BLaER1 (cell line): ENCODE data around the gene UGT1A4.

Experiments
- H3K27ac ChIP-seq: shearing (Covaris generic); formaldehyde crosslinking; 2 replicates; pipeline ENCODE4 v1.8.1; 2022
- H3K27me3 ChIP-seq: shearing (Covaris generic); formaldehyde crosslinking; 2 replicates; pipeline ENCODE4 v1.8.1; 2022
- H3K36me3 ChIP-seq: shearing (Covaris generic); formaldehyde crosslinking; 2 replicates; pipeline ENCODE4 v1.8.1; 2022
- H3K4me1 ChIP-seq: shearing (Covaris generic); formaldehyde crosslinking; 2 replicates; pipeline ENCODE4 v1.8.1; 2022
- H3K4me2 ChIP-seq: shearing (Covaris generic); formaldehyde crosslinking; 2 replicates; pipeline ENCODE4 v1.8.1; 2022
- H3K4me3 ChIP-seq: shearing (Covaris generic); formaldehyde crosslinking; 2 replicates; pipeline ENCODE4 v1.8.1; 2022
- H3K9ac ChIP-seq: shearing (Covaris generic); formaldehyde crosslinking; 2 replicates; pipeline ENCODE4 v1.8.1; 2022
- H3K9me3 ChIP-seq: shearing (Covaris generic); formaldehyde crosslinking; 2 replicates; pipeline ENCODE4 v1.8.1; 2022
- H4K20me1 ChIP-seq: shearing (Covaris generic); formaldehyde crosslinking; 2 replicates; pipeline ENCODE4 v1.8.1; 2022
- Cebpa-rat ChIP-seq: shearing (Covaris generic); IDR thresholded peaks from 2 replicates; pipeline ENCODE4 v1.8.1; 2022

UGT1A4 gene

DNA sequence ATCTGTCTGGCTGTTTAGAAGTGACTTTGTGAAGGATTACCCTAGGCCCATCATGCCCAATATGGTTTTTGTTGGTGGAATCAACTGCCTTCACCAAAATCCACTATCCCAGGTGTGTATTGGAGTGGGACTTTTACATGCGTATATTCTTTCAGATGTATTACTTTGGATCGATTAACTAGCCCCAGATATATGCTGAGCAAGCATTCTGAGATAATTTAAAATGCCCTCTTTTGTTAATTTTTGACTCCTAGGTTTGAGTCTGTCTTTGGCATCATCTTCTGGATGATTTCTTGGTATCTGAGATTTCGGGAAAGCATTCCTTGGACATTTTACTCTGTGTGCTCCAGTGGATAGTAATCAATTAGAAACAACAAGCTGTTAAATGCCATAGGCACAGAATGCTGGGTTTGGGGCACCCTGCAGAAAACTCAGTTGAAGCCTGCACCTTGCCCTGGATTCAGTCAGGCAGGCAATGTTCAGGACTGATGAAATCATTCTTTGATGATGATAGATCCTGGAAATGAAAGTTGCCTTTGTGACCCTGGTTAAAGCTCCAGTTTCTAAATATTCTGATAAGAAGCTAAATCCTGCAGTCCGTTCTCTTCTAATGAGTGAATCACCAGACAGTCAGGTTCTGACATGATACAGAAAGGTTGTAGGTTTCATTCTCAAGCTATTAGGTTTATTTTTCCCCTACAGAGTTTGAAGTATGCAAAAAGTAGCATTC lies 42.7 kb downstream of the UGT1A4 start:
- TF ChIP-seq Cebpa-rat, result no peak
- Histone ChIP-seq H3K9ac (no peak overlapping the region), H3K4me2 (no peak overlapping the region), H4K20me1 (no peaks in the 10 kb centered on the region), H3K36me3 (no peaks in the 10 kb centered on the region), H3K9me3 (no peaks in the 10 kb centered on the region), H3K27me3 (no peaks in the 10 kb centered on the region), H3K4me3 (no peak overlapping the region), H3K4me1 (no peaks in the 10 kb centered on the region), H3K27ac (no peak overlapping the region)

DNA sequence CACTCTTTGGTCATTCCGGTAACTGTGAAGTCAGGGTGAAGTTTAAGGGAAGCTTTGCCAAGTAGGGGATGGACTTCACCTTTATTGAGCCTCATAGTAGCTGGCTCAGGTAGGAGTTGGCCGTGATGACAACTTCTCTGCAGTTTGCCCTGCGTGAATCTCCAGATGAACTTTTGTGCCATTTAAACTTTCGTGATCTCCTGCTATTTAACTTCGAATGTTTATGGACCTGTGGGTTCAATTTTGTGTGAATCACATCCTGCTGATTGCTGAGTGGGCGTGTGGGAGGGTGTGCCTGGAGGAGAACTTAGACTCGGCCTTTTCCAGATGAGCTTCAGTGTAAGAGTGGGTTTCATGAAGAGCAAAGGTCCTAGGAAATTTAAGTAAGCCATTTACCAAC lies 45.7 kb downstream of the UGT1A4 start:
- no peak overlapping the region for H3K4me3 ChIP-seq
- H3K9ac ChIP-seq, result no peak overlapping the region
- no peak overlapping the region for H3K4me2 ChIP-seq

DNA sequence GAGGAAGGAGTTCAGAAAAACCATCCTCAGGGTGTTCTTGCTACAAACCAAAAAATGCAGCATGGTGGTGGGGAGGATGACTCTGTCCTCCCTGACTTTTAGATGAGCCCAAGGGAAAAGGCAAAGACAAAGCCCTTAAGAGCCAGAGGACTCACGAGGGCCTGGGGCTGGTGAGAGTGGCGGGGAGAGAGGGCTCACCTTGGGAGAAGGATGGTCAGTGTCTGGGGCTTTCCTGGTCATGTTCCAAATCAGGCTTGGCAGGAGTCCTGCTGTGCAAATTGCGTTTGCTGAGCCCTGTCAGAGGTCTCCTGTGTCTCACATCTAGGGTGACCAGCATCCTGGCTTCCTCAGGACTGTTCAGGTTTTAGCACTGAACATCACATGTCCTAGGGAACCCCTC lies 46.2 kb downstream of the UGT1A4 start:
- Histone ChIP-seq H3K9ac (no peak overlapping the region), H3K27me3 (no peaks in the 10 kb centered on the region), H3K4me1 (no peaks in the 10 kb centered on the region), H3K9me3 (no peaks in the 10 kb centered on the region), H4K20me1 (no peaks in the 10 kb centered on the region), H3K4me2 (no peak overlapping the region), H3K36me3 (no peaks in the 10 kb centered on the region), H3K27ac (no peak overlapping the region), H3K4me3 (no peak overlapping the region)
- no peak for TF ChIP-seq Cebpa-rat

More for the DNA sequence above, 45.7 kb downstream of the UGT1A4 start:
- no peaks in the 10 kb centered on the region for H3K9me3 ChIP-seq
- H4K20me1 ChIP-seq, result no peaks in the 10 kb centered on the region
- no peak for TF ChIP-seq Cebpa-rat
- no peaks in the 10 kb centered on the region for H3K4me1 ChIP-seq
- H3K27me3 ChIP-seq, result no peaks in the 10 kb centered on the region
- no peaks in the 10 kb centered on the region for H3K36me3 ChIP-seq
- no peak overlapping the region for H3K27ac ChIP-seq

DNA sequence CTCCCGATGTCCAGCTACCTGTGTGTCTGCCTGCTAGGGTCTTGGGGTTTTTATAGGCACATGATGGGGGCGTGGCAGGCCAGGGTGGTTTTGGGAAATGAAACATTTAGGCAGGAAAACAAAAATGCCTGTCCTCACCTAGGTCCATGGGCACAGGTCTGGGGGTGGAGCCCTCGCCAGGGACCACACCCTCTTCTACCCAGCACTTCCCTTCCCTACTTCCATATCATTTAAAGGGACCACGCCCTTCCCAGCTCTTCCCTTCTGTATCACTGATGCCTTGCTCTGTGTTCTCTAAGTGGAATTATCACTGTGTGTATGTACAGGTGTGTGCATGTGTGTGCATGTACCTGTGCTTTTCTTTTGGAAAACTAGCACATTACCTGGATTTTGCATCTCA lies 47.9 kb downstream of the UGT1A4 start:
- no peak for TF ChIP-seq Cebpa-rat
- no peaks in the 10 kb centered on the region for H3K9me3 ChIP-seq
- no peak overlapping the region for H3K9ac ChIP-seq
- no peaks in the 10 kb centered on the region for H3K27me3 ChIP-seq
- no peak overlapping the region for H3K27ac ChIP-seq
- H3K4me2 ChIP-seq, result no peak overlapping the region
- H4K20me1 ChIP-seq, result no peaks in the 10 kb centered on the region
- H3K4me1 ChIP-seq, result no peaks in the 10 kb centered on the region
- H3K4me3 ChIP-seq, result no peak overlapping the region
- no peaks in the 10 kb centered on the region for H3K36me3 ChIP-seq

- H3K36me3 ChIP-seq, result no peaks in the 10 kb centered on the region
- no peaks in the 10 kb centered on the region for H4K20me1 ChIP-seq
- H3K27ac ChIP-seq, result no peak overlapping the region
- TF ChIP-seq Cebpa-rat, result no peak
- no peak overlapping the region for H3K4me2 ChIP-seq
- no peaks in the 10 kb centered on the region for H3K4me1 ChIP-seq
- no peaks in the 10 kb centered on the region for H3K27me3 ChIP-seq
- H3K9ac ChIP-seq, result no peak overlapping the region
- H3K9me3 ChIP-seq, result no peaks in the 10 kb centered on the region
- H3K4me3 ChIP-seq, result no peak overlapping the region
Observed at GRCh38 chr2:233768076-233768475, 49.5 kb downstream of the UGT1A4 start.

DNA sequence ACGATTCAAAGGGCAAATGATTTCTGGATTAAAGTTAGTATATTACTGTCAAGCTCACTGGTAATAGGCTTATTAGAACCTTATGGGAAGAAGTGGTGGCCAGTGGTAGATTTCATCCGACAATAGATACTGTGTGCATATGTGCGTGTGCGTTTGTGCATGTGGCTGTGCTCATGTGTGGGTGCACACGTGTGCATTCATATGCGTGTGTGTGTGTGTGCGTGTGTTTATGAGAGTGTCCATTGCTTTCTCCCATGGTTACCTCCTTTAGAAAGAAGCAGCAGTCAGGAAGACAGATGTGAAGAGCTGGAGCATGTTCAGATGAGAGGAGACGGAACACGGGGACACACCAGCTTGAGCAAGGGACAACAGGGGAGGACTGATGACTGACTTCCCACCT lies 50.7 kb downstream of the UGT1A4 start:
- no peak for TF ChIP-seq Cebpa-rat
- Histone ChIP-seq H3K4me1 (no peaks in the 10 kb centered on the region), H3K36me3 (no peaks in the 10 kb centered on the region), H3K4me2 (no peak overlapping the region), H4K20me1 (no peaks in the 10 kb centered on the region), H3K4me3 (no peak overlapping the region), H3K27me3 (no peaks in the 10 kb centered on the region), H3K9ac (no peak overlapping the region), H3K9me3 (no peaks in the 10 kb centered on the region), H3K27ac (no peak overlapping the region)

DNA sequence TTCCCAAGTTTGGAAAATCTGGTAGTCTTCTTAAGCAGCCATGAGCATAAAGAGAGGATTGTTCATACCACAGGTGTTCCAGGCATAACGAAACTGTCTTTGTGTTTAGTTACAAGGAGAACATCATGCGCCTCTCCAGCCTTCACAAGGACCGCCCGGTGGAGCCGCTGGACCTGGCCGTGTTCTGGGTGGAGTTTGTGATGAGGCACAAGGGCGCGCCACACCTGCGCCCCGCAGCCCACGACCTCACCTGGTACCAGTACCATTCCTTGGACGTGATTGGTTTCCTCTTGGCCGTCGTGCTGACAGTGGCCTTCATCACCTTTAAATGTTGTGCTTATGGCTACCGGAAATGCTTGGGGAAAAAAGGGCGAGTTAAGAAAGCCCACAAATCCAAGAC lies 53.6 kb downstream of the UGT1A4 start:
- H3K4me1 ChIP-seq, result no peaks in the 10 kb centered on the region
- H3K9me3 ChIP-seq, result peaks cover 21% of the 10 kb centered on the region
- H3K9ac ChIP-seq, result no peak overlapping the region
- no peak overlapping the region for H3K27ac ChIP-seq
- no peaks in the 10 kb centered on the region for H4K20me1 ChIP-seq
- no peak overlapping the region for H3K4me3 ChIP-seq
- no peak overlapping the region for H3K4me2 ChIP-seq
- no peak for TF ChIP-seq Cebpa-rat
- H3K36me3 ChIP-seq, result no peaks in the 10 kb centered on the region
- H3K27me3 ChIP-seq, result no peaks in the 10 kb centered on the region

DNA sequence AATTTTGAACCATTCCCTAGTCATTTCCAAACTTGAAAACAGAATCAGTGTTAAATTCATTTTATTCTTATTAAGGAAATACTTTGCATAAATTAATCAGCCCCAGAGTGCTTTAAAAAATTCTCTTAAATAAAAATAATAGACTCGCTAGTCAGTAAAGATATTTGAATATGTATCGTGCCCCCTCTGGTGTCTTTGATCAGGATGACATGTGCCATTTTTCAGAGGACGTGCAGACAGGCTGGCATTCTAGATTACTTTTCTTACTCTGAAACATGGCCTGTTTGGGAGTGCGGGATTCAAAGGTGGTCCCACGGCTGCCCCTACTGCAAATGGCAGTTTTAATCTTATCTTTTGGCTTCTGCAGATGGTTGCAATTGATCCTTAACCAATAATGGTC lies 54.0 kb downstream of the UGT1A4 start:
- Histone ChIP-seq H3K9ac (no peak overlapping the region), H3K4me2 (no peak overlapping the region), H4K20me1 (no peaks in the 10 kb centered on the region), H3K27me3 (no peaks in the 10 kb centered on the region), H3K27ac (no peak overlapping the region), H3K9me3 (peaks cover 25% of the 10 kb centered on the region), H3K36me3 (no peaks in the 10 kb centered on the region), H3K4me3 (no peak overlapping the region), H3K4me1 (no peaks in the 10 kb centered on the region)
- TF ChIP-seq Cebpa-rat, result no peak

- Histone ChIP-seq H3K27ac (no peak overlapping the region), H3K36me3 (no peaks in the 10 kb centered on the region), H3K4me1 (no peaks in the 10 kb centered on the region), H3K9ac (no peak overlapping the region), H3K27me3 (no peaks in the 10 kb centered on the region), H3K9me3 (peaks cover 33% of the 10 kb centered on the region), H3K4me3 (no peak overlapping the region), H4K20me1 (no peaks in the 10 kb centered on the region), H3K4me2 (no peak overlapping the region)
- TF ChIP-seq Cebpa-rat, result no peak
Observed at GRCh38 chr2:233773854-233774253, 55.3 kb downstream of the UGT1A4 start.

DNA sequence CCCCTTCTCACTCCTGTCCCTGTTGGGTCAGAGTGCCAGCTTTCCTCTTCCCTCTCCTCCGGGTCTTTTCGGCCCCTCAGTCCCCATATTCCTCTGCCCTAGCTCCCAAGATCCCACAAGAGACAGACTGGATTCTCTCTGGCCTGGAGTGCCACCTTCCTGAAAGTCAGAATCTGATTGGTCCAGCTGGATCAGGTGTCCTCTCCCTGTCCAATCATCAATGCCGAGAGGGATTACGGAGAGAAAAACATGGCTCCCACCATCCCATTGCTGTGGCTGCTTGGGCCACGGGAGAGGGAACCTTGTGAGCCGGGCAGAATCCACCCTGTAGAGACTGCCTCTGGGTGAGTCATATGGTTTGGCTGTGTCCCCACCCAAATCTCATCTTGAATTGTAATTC lies 56.9 kb downstream of the UGT1A4 start:
- H3K36me3 ChIP-seq, result no peaks in the 10 kb centered on the region
- no peaks in the 10 kb centered on the region for H4K20me1 ChIP-seq
- no peak overlapping the region for H3K4me3 ChIP-seq
- H3K27me3 ChIP-seq, result no peaks in the 10 kb centered on the region
- no peak overlapping the region for H3K4me2 ChIP-seq
- no peak overlapping the region for H3K27ac ChIP-seq
- no peaks in the 10 kb centered on the region for H3K4me1 ChIP-seq
- no peak for TF ChIP-seq Cebpa-rat
- H3K9ac ChIP-seq, result no peak overlapping the region
- H3K9me3 ChIP-seq, result peaks cover 33% of the 10 kb centered on the region

DNA sequence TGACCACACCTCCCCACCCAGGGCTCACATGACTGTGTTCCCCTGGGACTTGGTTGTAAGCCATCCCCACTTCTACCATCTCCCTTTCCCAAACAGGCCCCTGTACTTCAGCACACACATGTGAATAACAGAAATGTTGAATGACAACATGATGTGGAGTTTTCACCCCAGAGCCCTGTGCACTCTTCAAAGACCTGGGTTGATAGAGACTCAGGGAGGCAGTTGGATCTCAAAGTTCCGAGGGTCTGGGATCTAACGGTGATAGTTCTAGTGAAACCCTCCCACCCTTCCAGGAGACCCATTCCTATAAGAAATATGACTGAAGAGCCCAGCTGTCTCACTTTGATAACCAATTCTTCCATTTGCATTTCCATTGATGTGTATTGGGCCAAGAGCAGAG lies 59.5 kb downstream of the UGT1A4 start, which contains the start of gene MROH2A:
MROH2A (plus strand) TSS at position 301 of the 400 bp plus-strand sequence. CDS start 1,029 bp downstream, outside the sequence.
- H3K27ac ChIP-seq, result no peak within 1 kb of the TSS
- H3K4me1 ChIP-seq, result no peaks in the 10 kb centered on the region
- H3K27me3 ChIP-seq, result no peaks in the 10 kb centered on the region
- H3K36me3 ChIP-seq, result no peaks in the 10 kb centered on the region
- peaks cover 33% of the 10 kb centered on the region for H3K9me3 ChIP-seq
- H3K4me2 ChIP-seq, result no peak within 1 kb of the TSS
- no peak for TF ChIP-seq Cebpa-rat
- no peak within 1 kb of the TSS for H3K4me3 ChIP-seq
- no peaks in the 10 kb centered on the region for H4K20me1 ChIP-seq
- no peak within 1 kb of the TSS for H3K9ac ChIP-seq
